Karpas-422 (cell line): ENCODE results near the gene LRIF1. TPM values are rescaled to one million over a fixed set of nuclear protein-coding genes. Genes with fewer than 3 reads are reported as not detected.
A peak's percentile ranks its signal among the peaks of the same experiment; 100 is the strongest.
"Not testable (repeated sequence)": the region's sequence is repeated elsewhere in the genome, so short reads cannot be mapped to it uniquely, and the experiment has no call there.

Experiments used
- DNase-seq: peaks from one replicate; pipeline ENCODE4 v3.0.0-alpha.2; 2015
- H2AFZ ChIP-seq: fragments of 200-600 bp; sonication (generic); 2 replicates; pipeline ENCODE4 v1.6.1; 2014; ENCODE audit warnings: antibody characterized with exemption, low read length, mixed read lengths
- H3K27ac ChIP-seq: fragments of 200-600 bp; sonication (generic); 2 replicates; pipeline ENCODE4 v1.5.1; 2014; ENCODE audit warnings: mild to moderate bottlenecking, low read length, moderate library complexity
- H3K27me3 ChIP-seq: fragments of 200-600 bp; sonication (generic); 2 replicates; pipeline ENCODE4 v1.6.1; 2014; ENCODE audit warnings: low read length, mixed read lengths
- H3K36me3 ChIP-seq: fragments of 200-600 bp; sonication (generic); 2 replicates; pipeline ENCODE4 v1.6.1; 2014; ENCODE audit warnings: low read length, mixed read lengths; ENCODE audit not compliant: insufficient read depth
- H3K4me1 ChIP-seq: fragments of 200-600 bp; sonication (generic); 2 replicates; pipeline ENCODE4 v1.6.1; 2014; ENCODE audit warnings: mild to moderate bottlenecking, low read length, mixed read lengths
- H3K4me2 ChIP-seq: fragments of 200-600 bp; sonication (generic); 2 replicates; pipeline ENCODE4 v1.6.1; 2014; ENCODE audit warnings: low read length, low read depth, mild to moderate bottlenecking; ENCODE audit not compliant: poor library complexity, severe bottlenecking
- H3K4me3 ChIP-seq: fragments of 200-600 bp; sonication (generic); 2 replicates; pipeline ENCODE4 v1.5.1; 2014; ENCODE audit warnings: mild to moderate bottlenecking, antibody characterized with exemption, low read length, mixed read lengths
- H3K79me2 ChIP-seq: fragments of 200-600 bp; sonication (generic); 2 replicates; pipeline ENCODE4 v1.6.1; 2014; ENCODE audit warnings: mild to moderate bottlenecking, low read length, mixed read lengths
- H3K9ac ChIP-seq: fragments of 200-600 bp; sonication (generic); 2 replicates; pipeline ENCODE4 v1.6.0; 2014; ENCODE audit warnings: low read length
- H3K9me2 ChIP-seq: fragments of 200-600 bp; sonication (generic), shearing (Covaris generic); replicated peaks from 2 replicates; pipeline ENCODE4 v1.6.0; 2014; ENCODE audit warnings: mild to moderate bottlenecking, low read length, moderate library complexity; ENCODE audit not compliant: insufficient read depth
- H3K9me3 ChIP-seq: fragments of 300-700, 200-600 bp; sonication (generic); 2 replicates; pipeline ENCODE4 v1.6.1; 2014; ENCODE audit warnings: low read length, mixed read lengths
- H4K20me1 ChIP-seq: fragments of 200-600 bp; sonication (generic); 2 replicates; pipeline ENCODE4 v1.6.1; 2014; ENCODE audit warnings: mild to moderate bottlenecking, antibody characterized with exemption, low read length, low read depth; ENCODE audit not compliant: insufficient read depth
- total RNA-seq: library from RNA; depleted of rRNA; stranded (reverse); fragments of >200 nt; shearing (Covaris generic); gene quantifications from 2 replicates; pipeline ENCODE4 v1.2.3, GENCODE V29; 2014; ENCODE audit warnings: low replicate concordance; rRNA removed

The LRIF1 gene, protein sequence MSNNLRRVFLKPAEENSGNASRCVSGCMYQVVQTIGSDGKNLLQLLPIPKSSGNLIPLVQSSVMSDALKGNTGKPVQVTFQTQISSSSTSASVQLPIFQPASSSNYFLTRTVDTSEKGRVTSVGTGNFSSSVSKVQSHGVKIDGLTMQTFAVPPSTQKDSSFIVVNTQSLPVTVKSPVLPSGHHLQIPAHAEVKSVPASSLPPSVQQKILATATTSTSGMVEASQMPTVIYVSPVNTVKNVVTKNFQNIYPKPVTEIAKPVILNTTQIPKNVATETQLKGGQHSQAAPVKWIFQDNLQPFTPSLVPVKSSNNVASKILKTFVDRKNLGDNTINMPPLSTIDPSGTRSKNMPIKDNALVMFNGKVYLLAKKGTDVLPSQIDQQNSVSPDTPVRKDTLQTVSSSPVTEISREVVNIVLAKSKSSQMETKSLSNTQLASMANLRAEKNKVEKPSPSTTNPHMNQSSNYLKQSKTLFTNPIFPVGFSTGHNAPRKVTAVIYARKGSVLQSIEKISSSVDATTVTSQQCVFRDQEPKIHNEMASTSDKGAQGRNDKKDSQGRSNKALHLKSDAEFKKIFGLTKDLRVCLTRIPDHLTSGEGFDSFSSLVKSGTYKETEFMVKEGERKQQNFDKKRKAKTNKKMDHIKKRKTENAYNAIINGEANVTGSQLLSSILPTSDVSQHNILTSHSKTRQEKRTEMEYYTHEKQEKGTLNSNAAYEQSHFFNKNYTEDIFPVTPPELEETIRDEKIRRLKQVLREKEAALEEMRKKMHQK
- 28.2 and 59.3 TPM in 2 replicates for total RNA-seq

DNA sequence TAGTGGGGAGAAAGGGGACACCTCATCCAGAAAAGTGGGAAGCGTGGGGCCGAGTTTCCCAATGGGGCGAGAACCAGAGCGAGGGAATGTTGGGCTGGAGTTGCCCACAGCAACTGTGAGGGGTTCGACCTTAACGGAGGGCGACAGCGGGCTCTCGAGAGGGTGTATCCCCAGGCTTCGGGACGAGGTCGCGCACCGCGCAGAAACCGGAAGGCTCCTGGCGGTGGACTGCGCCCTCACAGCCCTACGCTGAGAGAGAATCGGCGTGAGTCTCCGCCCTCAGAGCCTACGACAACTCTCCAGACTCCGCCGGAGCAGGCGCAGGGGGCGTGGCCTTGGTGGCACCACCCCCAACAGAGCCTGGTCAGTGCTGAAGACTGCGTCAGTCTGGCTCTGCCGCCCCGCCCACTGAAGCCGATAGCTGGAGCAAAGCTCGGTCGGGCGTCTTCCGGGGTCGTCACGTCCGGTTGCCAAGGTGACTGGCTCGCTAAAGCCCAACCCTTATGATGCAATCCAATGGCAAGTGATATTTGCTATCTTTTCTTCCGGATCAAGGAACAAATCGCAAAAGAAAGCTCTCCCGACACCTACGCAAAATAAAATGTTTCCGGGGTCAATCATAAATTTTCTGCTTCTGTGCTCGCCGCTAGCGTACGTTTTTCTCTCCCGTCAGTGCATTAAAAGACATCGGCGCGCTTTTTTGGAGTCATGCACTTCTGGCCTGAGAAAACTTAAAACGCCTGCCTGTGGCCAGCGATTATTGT is at the start of gene LRIF1:
TSS of gene LRIF1 (minus strand) at position 232 of the 764 bp plus-strand sequence. CDS start 234 bp downstream, outside the sequence.
- H3K4me1 ChIP-seq, result peaks cover 34% of the 10 kb centered on the region
- no peaks in the 10 kb centered on the region for H3K9me2 ChIP-seq
- H3K4me2 ChIP-seq, result peak within 1 kb of the TSS; percentile 97
- H3K79me2 ChIP-seq, result peaks cover 44% of the 10 kb centered on the region
- H2AFZ ChIP-seq, result peak within 1 kb of the TSS; percentile 74
- peaks cover 7% of the 10 kb centered on the region for H3K9me3 ChIP-seq
- peak within 1 kb of the TSS; percentile 93 for H3K4me3 ChIP-seq
- peak; percentile 100 for DNase-seq
- peaks cover 25% of the 10 kb centered on the region; the same call in 1 of the 2 replicates for H3K36me3 ChIP-seq
- peak within 1 kb of the TSS; percentile 96 for H3K9ac ChIP-seq
- peak within 1 kb of the TSS; percentile 95 for H3K27ac ChIP-seq
- no peaks in the 10 kb centered on the region for H3K27me3 ChIP-seq
- no peaks in the 10 kb centered on the region for H4K20me1 ChIP-seq

DNA sequence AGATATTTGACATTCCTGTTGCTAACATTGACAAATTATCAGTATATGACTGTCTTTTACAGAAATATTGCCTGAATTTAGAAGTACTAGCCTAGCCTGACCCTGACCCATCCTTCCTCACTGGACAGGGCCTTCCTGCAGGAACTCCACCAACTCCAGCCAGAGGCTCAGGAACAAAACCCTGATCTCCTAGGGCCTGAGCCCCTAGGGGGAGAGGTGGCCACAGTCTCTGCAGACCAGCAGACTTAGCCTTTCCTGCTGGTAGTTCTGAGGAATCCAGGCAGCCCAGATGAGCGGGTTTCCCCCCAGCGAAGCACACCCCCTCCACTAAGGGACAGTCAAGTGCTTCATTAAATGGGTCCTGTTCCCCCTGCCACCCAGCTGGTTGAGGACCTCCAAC is 44.3 kb upstream of the LRIF1 start:
- no peak overlapping the region for H3K9ac ChIP-seq
- no peaks in the 10 kb centered on the region for H3K27me3 ChIP-seq
- no peaks in the 10 kb centered on the region for H3K9me2 ChIP-seq
- no peak overlapping the region for H3K4me3 ChIP-seq
- H3K36me3 ChIP-seq, result no peaks in the 10 kb centered on the region
- H3K4me1 ChIP-seq, result no peaks in the 10 kb centered on the region
- H2AFZ ChIP-seq, result no peak overlapping the region
- DNase-seq, result no peak
- H3K9me3 ChIP-seq, result no peaks in the 10 kb centered on the region
- no peak overlapping the region for H3K4me2 ChIP-seq
- H4K20me1 ChIP-seq, result no peaks in the 10 kb centered on the region
- H3K79me2 ChIP-seq, result no peaks in the 10 kb centered on the region
- no peak overlapping the region for H3K27ac ChIP-seq

DNA sequence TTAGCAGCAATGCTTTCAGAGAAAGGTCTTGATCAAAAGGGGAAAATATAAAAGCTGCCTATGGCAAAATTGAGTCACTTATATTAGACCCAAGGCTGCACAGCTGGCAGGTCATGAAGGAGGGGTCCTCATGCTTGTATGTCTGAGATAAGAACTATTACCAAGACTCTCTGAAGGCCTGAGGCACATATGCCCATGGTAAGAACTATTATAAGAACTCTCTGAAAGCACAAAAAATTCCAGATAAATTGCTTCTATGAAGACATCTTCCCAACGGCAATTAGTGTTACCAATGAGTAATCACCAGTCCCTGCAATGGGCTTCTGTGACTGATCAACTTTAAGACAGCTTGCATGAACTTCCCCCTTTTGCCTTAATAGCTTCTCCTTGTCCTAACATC is 42.8 kb upstream of the LRIF1 start:
- Histone ChIP-seq H3K9me2 (no peaks in the 10 kb centered on the region), H3K9me3 (no peaks in the 10 kb centered on the region), H3K27me3 (no peaks in the 10 kb centered on the region), H2AFZ (no peak overlapping the region), H3K4me2 (no peak overlapping the region), H4K20me1 (no peaks in the 10 kb centered on the region), H3K9ac (no peak overlapping the region), H3K36me3 (no peaks in the 10 kb centered on the region), H3K79me2 (no peaks in the 10 kb centered on the region), H3K27ac (no peak overlapping the region), H3K4me3 (no peak overlapping the region), H3K4me1 (no peaks in the 10 kb centered on the region)
- DNase-seq, result no peak

DNA sequence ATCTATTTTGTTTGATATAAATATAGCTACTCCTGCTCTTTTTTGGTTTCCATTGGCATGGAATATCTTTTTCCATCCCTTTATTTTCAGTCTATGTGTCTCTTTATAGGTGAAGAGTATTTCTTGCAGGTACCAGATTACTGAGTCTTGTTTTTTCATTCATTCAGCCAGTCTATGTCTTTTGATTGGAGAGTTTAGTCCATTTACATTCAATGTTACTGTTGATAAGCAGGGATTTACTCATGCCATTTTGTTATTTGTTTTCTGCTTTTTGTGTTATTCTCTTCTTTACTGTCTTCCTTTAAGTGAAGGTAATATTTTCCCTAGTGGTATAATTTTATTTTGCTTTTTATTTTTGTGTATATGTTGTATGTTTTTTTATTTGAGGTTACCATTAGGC is 35.9 kb upstream of the LRIF1 start:
- H3K4me1 ChIP-seq, H2AFZ ChIP-seq, H3K79me2 ChIP-seq, H3K4me2 ChIP-seq, H3K9me3 ChIP-seq, H3K36me3 ChIP-seq, H4K20me1 ChIP-seq, H3K9ac ChIP-seq, H3K27me3 ChIP-seq, H3K4me3 ChIP-seq, H3K27ac ChIP-seq, DNase-seq, H3K9me2 ChIP-seq: not testable (repeated sequence)

DNA sequence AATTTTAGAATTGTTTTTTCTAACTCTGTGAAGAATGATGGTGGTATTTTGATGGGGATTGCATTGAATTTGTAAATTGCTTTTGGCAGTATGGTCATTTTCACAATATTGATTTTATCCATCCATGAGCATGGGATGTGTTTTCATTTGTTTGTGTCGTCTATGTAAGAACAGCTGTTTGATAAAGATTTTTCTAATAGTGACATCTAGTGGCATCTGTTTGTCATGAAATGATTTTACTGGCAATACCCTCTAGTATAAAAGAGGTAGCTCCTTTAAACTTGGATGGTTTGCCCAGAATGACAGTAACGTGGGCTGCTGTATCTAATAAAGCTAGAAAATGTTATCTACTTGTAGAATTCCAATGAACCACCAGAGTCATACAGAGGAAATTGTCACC is 28.6 kb upstream of the LRIF1 start:
- H3K36me3 ChIP-seq, H4K20me1 ChIP-seq, H3K9me3 ChIP-seq, H3K9me2 ChIP-seq, H3K27ac ChIP-seq, H3K27me3 ChIP-seq, H3K4me3 ChIP-seq, H2AFZ ChIP-seq, H3K79me2 ChIP-seq, H3K4me1 ChIP-seq, H3K9ac ChIP-seq, H3K4me2 ChIP-seq: not testable (repeated sequence)
- peak; percentile 76 for DNase-seq

DNA sequence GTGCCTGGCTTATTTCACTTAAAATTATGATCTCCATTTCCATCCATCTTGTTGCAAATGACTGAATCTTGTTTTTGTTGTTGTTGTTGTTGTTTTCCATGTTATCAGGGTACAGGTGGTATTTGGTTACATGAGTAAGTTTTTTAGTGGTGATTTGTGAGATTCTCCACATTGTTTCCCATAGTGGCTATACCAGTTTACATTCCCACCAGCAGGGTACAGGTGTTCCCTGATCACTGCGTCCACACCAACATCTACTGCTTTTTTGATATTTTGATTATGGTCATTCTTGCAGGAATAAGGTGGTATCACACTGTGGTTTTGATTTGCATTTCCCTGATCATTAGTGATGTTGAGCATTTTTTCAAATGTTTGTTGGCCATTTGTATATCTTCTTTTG is 27.6 kb upstream of the LRIF1 start:
- H3K9me2 ChIP-seq, H4K20me1 ChIP-seq, H3K9me3 ChIP-seq, H3K9ac ChIP-seq, H3K36me3 ChIP-seq, H3K79me2 ChIP-seq, H3K4me2 ChIP-seq, DNase-seq, H3K27ac ChIP-seq, H3K27me3 ChIP-seq, H3K4me1 ChIP-seq, H2AFZ ChIP-seq, H3K4me3 ChIP-seq: not testable (repeated sequence)

DNA sequence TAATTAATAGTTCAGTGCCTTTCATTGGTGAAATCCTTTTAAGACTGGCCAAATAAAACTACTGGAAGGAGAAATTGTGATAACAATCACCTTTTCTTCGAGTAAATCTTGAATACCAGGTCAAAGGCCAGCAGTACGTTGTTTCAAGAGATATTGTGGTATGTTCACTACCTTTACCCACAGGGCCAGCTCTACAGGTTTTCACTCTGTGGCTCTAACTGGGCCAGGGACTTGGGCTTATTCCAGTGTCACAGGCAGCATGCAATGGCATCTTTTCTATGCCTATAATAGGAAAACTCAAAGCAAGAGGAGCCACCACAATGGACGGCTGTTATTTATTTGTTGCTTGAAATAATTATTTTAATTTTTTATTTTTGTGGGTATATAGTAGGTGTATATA is 26.8 kb upstream of the LRIF1 start:
- Histone ChIP-seq H3K9me2 (no peaks in the 10 kb centered on the region), H2AFZ (no peak overlapping the region), H3K79me2 (no peaks in the 10 kb centered on the region), H3K4me1 (peaks cover 7% of the 10 kb centered on the region), H3K27ac (no peak overlapping the region), H3K4me3 (no peak overlapping the region), H3K9ac (no peak overlapping the region), H3K36me3 (no peaks in the 10 kb centered on the region), H3K4me2 (no peak overlapping the region), H3K27me3 (no peaks in the 10 kb centered on the region), H3K9me3 (no peaks in the 10 kb centered on the region), H4K20me1 (no peaks in the 10 kb centered on the region)
- DNase-seq, result no peak

DNA sequence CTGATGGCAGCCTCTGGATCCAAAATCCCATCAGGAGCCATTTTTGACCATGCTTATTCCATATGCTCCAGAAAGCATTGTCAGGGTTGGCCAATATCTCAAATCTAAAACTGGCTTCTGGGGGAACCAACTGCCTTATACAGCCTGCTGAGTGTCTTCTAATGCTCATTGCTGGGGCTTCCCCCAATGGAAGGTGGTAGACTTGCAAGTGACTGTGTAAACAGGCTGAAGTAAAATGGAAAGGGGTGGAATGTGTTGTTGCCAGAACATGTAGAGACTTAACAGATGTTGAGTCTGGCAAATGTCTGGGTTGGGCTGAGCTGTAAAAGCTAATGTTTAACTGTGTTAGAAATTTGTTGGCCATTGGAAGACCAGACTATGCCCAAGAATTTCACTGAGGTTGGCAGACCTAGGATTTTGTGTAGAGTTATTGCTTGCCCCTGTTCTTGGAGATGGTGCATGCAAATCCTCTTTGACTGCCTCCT is 22.7 kb upstream of the LRIF1 start:
- H3K9me2 ChIP-seq, result no peaks in the 10 kb centered on the region
- H3K9me3 ChIP-seq, result no peaks in the 10 kb centered on the region

More for the DNA sequence above, 22.7 kb upstream of the LRIF1 start:
- peaks cover 11% of the 10 kb centered on the region for H3K4me1 ChIP-seq
- no peak overlapping the region for H3K4me3 ChIP-seq
- no peak overlapping the region for H3K4me2 ChIP-seq
- H3K79me2 ChIP-seq, result no peaks in the 10 kb centered on the region
- no peaks in the 10 kb centered on the region for H3K27me3 ChIP-seq
- H3K36me3 ChIP-seq, result no peaks in the 10 kb centered on the region
- DNase-seq, result no peak
- no peak overlapping the region for H2AFZ ChIP-seq
- no peaks in the 10 kb centered on the region for H4K20me1 ChIP-seq
- no peak overlapping the region for H3K9ac ChIP-seq
- H3K27ac ChIP-seq, result no peak overlapping the region
